Spleen (tissue), 7 donors: ENCODE measurements around the gene NDRG4.

Experiments
- POLR2A ChIP-seq, 3 donors: fragments of 450-650 bp; IDR thresholded peaks; one replicate each; pipeline ENCODE4 v1.5.1; 2017; ENCODE audit warnings: antibody characterized with exemption in 3 of 3, mild to moderate bottlenecking in 1 of 3
- POLR2AphosphoS5 ChIP-seq, 3 donors: sonication (generic); formaldehyde crosslinking; IDR thresholded peaks; one replicate each; pipeline ENCODE4 v1.5.1; 2017; ENCODE audit warnings: antibody characterized with exemption in 3 of 3
- TF ChIP-seq, protein P1 (sequence below), 11 experiments: fragments of 200-600 bp in 7 of 11; fragments of 450-650 bp in 4 of 11; sonication (generic) in 4 of 11; IDR thresholded peaks in 8 of 11; conservative IDR thresholded peaks in 3 of 11; 1 replicate in 7 of 11; 2 replicates in 4 of 11; pipeline versions ENCODE4 v1.4.0 to v1.8.0; 2016 to 2021; ENCODE audit warnings: antibody characterized with exemption in 11 of 11, inconsistent platforms in 4 of 11, mild to moderate bottlenecking in 1 of 11
- donor health status: DM: no; HTN: no; CAD: no; lungs with moderate emphysema.
- donor health status: DM: no; HTN: no; CAD: no.
- donor health status: DM: no; HTN: no; CAD: no.

DNA sequence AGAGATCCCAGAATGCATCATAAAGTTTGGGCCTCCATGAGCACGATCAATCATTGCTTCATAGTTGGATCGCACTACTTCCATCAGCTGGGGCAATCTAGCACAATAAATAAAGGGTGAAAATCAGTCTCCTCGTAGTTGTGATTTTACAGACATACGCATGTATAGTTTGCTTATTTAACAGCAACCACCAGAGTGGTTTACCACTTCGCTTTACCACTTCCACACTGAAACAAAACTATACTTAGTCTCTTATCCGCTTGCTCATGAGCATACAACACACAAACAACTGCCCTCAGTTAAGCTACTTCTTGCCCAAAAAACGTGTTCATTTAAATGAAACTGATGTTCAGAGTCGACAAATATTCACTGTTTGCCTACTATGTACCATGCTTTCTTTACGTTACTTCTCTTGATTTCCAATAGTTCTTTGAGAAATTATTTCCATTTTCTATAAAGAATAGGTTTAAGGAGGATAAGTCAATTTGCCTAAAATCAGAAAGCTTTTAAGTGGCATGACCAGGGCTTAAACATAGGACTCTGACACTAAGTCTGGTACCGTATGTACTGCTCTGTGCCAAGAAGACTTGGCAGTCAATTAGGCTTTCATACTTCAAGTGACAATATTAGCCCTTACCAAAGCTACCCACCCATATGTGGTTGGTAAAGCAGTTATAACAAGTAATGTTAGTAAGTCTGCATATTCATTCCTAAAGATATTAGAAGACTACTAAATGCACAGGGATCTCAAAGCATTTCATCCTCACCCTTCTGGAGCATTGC lies 37.4 kb downstream of the NDRG4 start:
- TF ChIP-seq POLR2AphosphoS5 (IDR thresholded peaks at IDR 0.05) = no peak
- TF ChIP-seq, protein P1, sequence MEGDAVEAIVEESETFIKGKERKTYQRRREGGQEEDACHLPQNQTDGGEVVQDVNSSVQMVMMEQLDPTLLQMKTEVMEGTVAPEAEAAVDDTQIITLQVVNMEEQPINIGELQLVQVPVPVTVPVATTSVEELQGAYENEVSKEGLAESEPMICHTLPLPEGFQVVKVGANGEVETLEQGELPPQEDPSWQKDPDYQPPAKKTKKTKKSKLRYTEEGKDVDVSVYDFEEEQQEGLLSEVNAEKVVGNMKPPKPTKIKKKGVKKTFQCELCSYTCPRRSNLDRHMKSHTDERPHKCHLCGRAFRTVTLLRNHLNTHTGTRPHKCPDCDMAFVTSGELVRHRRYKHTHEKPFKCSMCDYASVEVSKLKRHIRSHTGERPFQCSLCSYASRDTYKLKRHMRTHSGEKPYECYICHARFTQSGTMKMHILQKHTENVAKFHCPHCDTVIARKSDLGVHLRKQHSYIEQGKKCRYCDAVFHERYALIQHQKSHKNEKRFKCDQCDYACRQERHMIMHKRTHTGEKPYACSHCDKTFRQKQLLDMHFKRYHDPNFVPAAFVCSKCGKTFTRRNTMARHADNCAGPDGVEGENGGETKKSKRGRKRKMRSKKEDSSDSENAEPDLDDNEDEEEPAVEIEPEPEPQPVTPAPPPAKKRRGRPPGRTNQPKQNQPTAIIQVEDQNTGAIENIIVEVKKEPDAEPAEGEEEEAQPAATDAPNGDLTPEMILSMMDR (IDR thresholded peaks at IDR 0.05 in 8 of 11, conservative IDR thresholded peaks at IDR 0.05 in 3 of 11) = no peak
- TF ChIP-seq POLR2A (IDR thresholded peaks at IDR 0.05) = no peak
